Measurements from ENCODE around the gene ARHGEF39. TPM values are rescaled to one million over a fixed set of nuclear protein-coding genes. Genes with fewer than 3 reads are reported as not detected.

ARHGEF39 gene
- total RNA-seq, 5 donors from 2014 or later (not counting 1 experiment from before 2014, with no cell fraction given): 0.12 to 1.3 (median 0.57) TPM

DNA sequence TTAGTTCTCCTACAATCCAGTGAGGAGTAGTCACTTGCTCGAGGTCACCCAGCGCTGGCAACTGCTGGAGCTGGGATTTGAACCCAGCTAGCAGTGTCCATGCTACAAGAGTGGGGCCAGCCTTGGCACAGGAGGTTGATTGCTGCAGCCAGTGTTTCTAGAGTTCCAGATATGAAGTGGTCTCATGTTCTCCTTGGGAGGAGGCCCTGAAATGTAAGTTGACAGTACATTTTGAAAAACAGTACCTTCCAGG, 6.1 kb downstream of the ARHGEF39 start:
- Mint-ChIP-seq H3K4me3 (peak overlapping the region; percentile 84 to 93 (median 89)), H3K4me1 (peaks cover 76 to 83% (median 76%) of the 10 kb centered on the region in 3 donors), H3K27me3 (peaks cover 4 to 5% of the 10 kb centered on the region in 2 donors), H3K9me3 (no peaks in the 10 kb centered on the region), H3K36me3 (peaks cover 23% of the 10 kb centered on the region), H3K27ac (peak overlapping the region; percentile 93 to 96)
- Histone ChIP-seq H3K27ac (ENCODE audit: low read length) (peak overlapping the region; percentile 99), H3K36me3 (ENCODE audit: control insufficient read depth in 2 of 2, extremely low read depth in 1 of 2, insufficient read depth in 1 of 2, low read length in 1 of 2) (peaks cover 0 to 14% of the 10 kb centered on the region in 2 donors), H3K4me3 (ENCODE audit: control insufficient read depth in 1 of 2, extremely low read depth in 1 of 2, low read length in 1 of 2) (peak overlapping the region; percentile 81 to 95), H3K27me3 (replicated peaks in 1 of 2; ENCODE audit: control insufficient read depth in 2 of 2, extremely low read depth in 1 of 2, insufficient read depth in 2 of 2, low read length in 1 of 2) (no peaks in the 10 kb centered on the region), H3K9me3 (no peaks in the 10 kb centered on the region), H3K4me1 (ENCODE audit: control insufficient read depth in 1 of 2, extremely low read depth in 1 of 2, insufficient read depth in 2 of 2, low read length in 2 of 2) (peaks cover 29 to 77% of the 10 kb centered on the region in 2 experiments)
- DNase-seq (no peak), ATAC-seq (replicated peaks in 1 of 4) (no peak)
- no CpG with 5 or more reads among the region's 2 CpGs for WGBS (ENCODE audit: insufficient coverage)
- ChIA-PET CTCF (interaction anchor here (0.6 to 7.1 kb wide), 15 partner anchors 11 to 588 kb away, joined by 3 to 122 read pairs (median 7); partner anchors contain the start of genes CREB3 (in 1 of the 2) and TLN1 (in 1 of the 2)), POLR2A (interaction anchor here in 1 of 2 donors (0.6 kb wide), 1 partner anchor 12 kb away, joined by 4 read pairs; no protein-coding TSS in a partner anchor)

DNA sequence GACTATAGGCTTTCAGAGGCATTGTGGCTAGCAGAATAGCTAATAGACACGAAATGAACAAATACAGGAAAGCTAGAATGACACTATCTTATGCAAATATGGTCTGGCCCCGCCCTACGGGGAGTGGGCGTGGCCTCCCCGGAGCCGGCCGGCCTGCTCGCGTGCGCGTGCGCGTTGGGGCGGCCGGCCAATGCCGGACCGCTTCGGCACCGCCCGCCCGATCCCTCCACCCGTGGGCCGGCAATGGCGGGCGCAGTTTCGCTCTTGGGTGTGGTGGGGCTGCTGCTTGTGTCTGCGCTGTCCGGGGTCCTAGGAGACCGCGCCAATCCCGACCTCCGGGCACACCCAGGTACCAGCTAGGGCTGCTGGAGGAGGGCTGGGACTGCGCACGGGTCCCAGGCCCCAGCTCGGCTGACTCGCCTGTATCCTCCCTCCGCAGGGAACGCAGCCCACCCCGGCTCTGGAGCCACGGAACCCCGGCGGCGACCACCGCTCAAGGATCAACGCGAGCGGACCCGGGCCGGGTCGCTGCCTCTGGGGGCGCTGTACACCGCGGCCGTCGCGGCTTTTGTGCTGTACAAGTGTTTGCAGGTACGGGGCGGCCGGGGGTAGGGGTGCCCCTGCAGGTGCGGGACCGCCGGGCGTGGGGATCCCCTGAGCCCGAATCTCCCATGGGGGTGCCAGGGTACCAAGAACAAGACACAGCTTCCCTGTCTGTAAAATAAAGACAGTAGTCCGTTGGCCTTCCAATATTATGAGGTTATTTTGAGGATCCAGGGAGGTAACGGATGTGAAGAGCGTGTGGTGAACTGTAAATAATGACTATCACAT, 6.6 kb downstream of the ARHGEF39 start, which contains the start of gene CCDC107:
TSS of gene CCDC107 (plus strand) at position 156 of the 831 bp plus-strand sequence. CDS start at position 244, 88 bp downstream.
- DNase-seq: peak; percentile 57 to 90 (median 78)
- Histone ChIP-seq H3K36me3 (ENCODE audit: control insufficient read depth in 2 of 2, extremely low read depth in 1 of 2, insufficient read depth in 1 of 2, low read length in 1 of 2) (peaks cover 0 to 14% of the 10 kb centered on the region in 2 donors), H3K4me1 (ENCODE audit: control insufficient read depth in 1 of 2, extremely low read depth in 1 of 2, insufficient read depth in 2 of 2, low read length in 2 of 2) (peaks cover 29 to 76% of the 10 kb centered on the region in 2 experiments), H3K27ac (ENCODE audit: low read length) (peak within 1 kb of the TSS; percentile 99), H3K9me3 (no peaks in the 10 kb centered on the region), H3K27me3 (replicated peaks in 1 of 2; ENCODE audit: control insufficient read depth in 2 of 2, extremely low read depth in 1 of 2, insufficient read depth in 2 of 2, low read length in 1 of 2) (no peaks in the 10 kb centered on the region), H3K4me3 (ENCODE audit: control insufficient read depth in 1 of 2, extremely low read depth in 1 of 2, low read length in 1 of 2) (peak within 1 kb of the TSS; percentile 81 to 95)
- H3K27ac Mint-ChIP-seq: peak within 1 kb of the TSS; percentile 96 to 99
- H3K36me3 Mint-ChIP-seq: peaks cover 23% of the 10 kb centered on the region
- no peaks in the 10 kb centered on the region for H3K9me3 Mint-ChIP-seq
- H3K4me3 Mint-ChIP-seq: peak within 1 kb of the TSS; percentile 84 to 93 (median 89)
- ATAC-seq (replicated peaks in 1 of 4): peak; percentile 66 to 82 (median 70)
- under 1% methylated on average over 51 of the region's 67 CpGs for WGBS (ENCODE audit: insufficient coverage)
- H3K4me1 Mint-ChIP-seq: peaks cover 71 to 82% (median 74%) of the 10 kb centered on the region in 3 donors
- H3K27me3 Mint-ChIP-seq: peaks cover 4 to 5% of the 10 kb centered on the region in 2 donors
- ChIA-PET POLR2A (interaction anchor here (0.6 to 1.4 kb wide), 5 partner anchors 9 to 19 kb away, joined by 3 to 5 read pairs (median 4); no protein-coding TSS in a partner anchor), CTCF (interaction anchor here (0.6 to 7.1 kb wide), 28 partner anchors 11 to 587 kb away, joined by 3 to 122 read pairs (median 4); partner anchors contain the start of genes CREB3 (in 1 of the 2), TESK1 (in 1 of the 2), TLN1 (in 1 of the 2) and TPM2 (in 1 of the 2))

GRCh38 chr9:35657546-35658136, 7.4 kb downstream of the ARHGEF39 start, which contains the start of gene RMRP:
RMRP (minus strand) TSS chr9:35658019.
- peaks cover 23% of the 10 kb centered on the region for H3K36me3 Mint-ChIP-seq
- ATAC-seq (replicated peaks in 1 of 4): peak; percentile 79 to 87 (median 81)
- ChIA-PET POLR2A (interaction anchor here in 1 of 2 donors (0.6 to 1.4 kb wide), 5 partner anchors 8 to 177 kb away, joined by 3 to 5 read pairs (median 4); no protein-coding TSS in a partner anchor), CTCF (interaction anchor here (0.5 to 7.1 kb wide), 27 partner anchors 8 to 528 kb away, joined by 3 to 122 read pairs (median 5); partner anchors contain the start of genes CREB3 (in 1 of the 2), TESK1 (in 1 of the 2), TLN1 (in 1 of the 2) and TPM2 (in 1 of the 2))
- peaks cover 0 to 14% of the 10 kb centered on the region in 2 donors for H3K36me3 ChIP-seq (ENCODE audit: control insufficient read depth in 2 of 2, extremely low read depth in 1 of 2, insufficient read depth in 1 of 2, low read length in 1 of 2)
- peaks cover 29 to 69% of the 10 kb centered on the region in 2 experiments for H3K4me1 ChIP-seq (ENCODE audit: control insufficient read depth in 1 of 2, extremely low read depth in 1 of 2, insufficient read depth in 2 of 2, low read length in 2 of 2)
- peak within 1 kb of the TSS; percentile 84 to 93 (median 89) for H3K4me3 Mint-ChIP-seq
- peaks cover 4 to 5% of the 10 kb centered on the region in 2 donors for H3K27me3 Mint-ChIP-seq
- H3K27me3 ChIP-seq (replicated peaks in 1 of 2; ENCODE audit: control insufficient read depth in 2 of 2, extremely low read depth in 1 of 2, insufficient read depth in 2 of 2, low read length in 1 of 2): no peaks in the 10 kb centered on the region
- no peaks in the 10 kb centered on the region for H3K9me3 ChIP-seq
- DNase-seq: peak; percentile 58 to 95 (median 76)
- peak within 1 kb of the TSS; percentile 81 to 95 for H3K4me3 ChIP-seq (ENCODE audit: control insufficient read depth in 1 of 2, extremely low read depth in 1 of 2, low read length in 1 of 2)
- WGBS (ENCODE audit: insufficient coverage): 2% methylated on average over 33 of the region's 42 CpGs
- peaks cover 64 to 78% (median 67%) of the 10 kb centered on the region in 3 donors for H3K4me1 Mint-ChIP-seq
- peak within 1 kb of the TSS; percentile 96 to 99 for H3K27ac Mint-ChIP-seq
- H3K9me3 Mint-ChIP-seq: no peaks in the 10 kb centered on the region
- H3K27ac ChIP-seq (ENCODE audit: low read length): peak within 1 kb of the TSS; percentile 99

DNA sequence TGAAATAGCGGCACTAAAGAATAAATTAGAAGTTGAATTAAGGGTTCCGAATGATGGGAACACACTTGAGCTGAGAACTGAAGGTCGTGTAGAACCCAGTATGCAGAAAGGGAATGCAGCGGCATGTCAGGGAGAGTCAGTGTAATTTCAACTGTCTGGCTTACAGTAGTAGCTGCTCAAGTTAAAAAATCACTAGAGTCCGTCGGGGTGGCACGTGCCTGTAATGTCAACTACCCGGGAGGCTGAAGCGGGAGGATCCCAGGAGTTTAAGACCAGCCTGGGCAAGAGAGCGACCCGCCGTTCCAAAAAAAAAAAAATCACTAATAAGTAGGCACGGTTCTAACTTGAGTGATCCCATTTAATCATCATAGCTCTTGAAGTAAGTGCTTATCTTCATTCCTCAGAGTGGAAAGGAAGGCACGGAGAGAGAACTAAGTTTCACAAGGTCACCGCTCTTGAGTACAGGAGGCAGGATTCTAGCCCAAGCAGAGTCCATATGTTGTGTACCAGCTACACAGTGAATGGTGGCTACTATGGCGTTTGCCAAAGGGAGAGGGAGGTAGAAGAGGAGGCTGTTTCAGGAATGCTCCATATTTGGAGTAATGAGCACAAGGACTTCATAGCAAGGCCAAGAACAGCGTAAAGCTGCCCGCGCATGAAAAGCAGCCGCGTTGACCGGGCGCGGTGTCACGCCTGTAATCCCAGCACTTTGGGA, 8.0 kb downstream of the ARHGEF39 start:
- peak overlapping the region; percentile 96 to 99 for H3K27ac Mint-ChIP-seq
- Histone ChIP-seq H3K9me3 (no peaks in the 10 kb centered on the region), H3K36me3 (ENCODE audit: control insufficient read depth in 2 of 2, extremely low read depth in 1 of 2, insufficient read depth in 1 of 2, low read length in 1 of 2) (peaks cover 0 to 14% of the 10 kb centered on the region in 2 donors), H3K27me3 (replicated peaks in 1 of 2; ENCODE audit: control insufficient read depth in 2 of 2, extremely low read depth in 1 of 2, insufficient read depth in 2 of 2, low read length in 1 of 2) (no peaks in the 10 kb centered on the region), H3K4me1 (ENCODE audit: control insufficient read depth in 1 of 2, extremely low read depth in 1 of 2, insufficient read depth in 2 of 2, low read length in 2 of 2) (peaks cover 23 to 67% of the 10 kb centered on the region in 2 experiments), H3K4me3 (ENCODE audit: control insufficient read depth in 1 of 2, extremely low read depth in 1 of 2, low read length in 1 of 2) (peak overlapping the region; percentile 81 to 95), H3K27ac (ENCODE audit: low read length) (peak overlapping the region; percentile 99)
- H3K4me1 Mint-ChIP-seq: peaks cover 59 to 74% (median 64%) of the 10 kb centered on the region in 3 donors
- WGBS (ENCODE audit: insufficient coverage): 41% methylated on average over 20 of the region's 25 CpGs
- peaks cover 4 to 5% of the 10 kb centered on the region in 2 donors for H3K27me3 Mint-ChIP-seq
- POLR2A ChIA-PET: interaction anchor here (0.5 to 1.5 kb wide), 6 partner anchors 7 to 176 kb away, joined by 3 to 5 read pairs (median 4); no protein-coding TSS in a partner anchor
- DNase-seq: peak in 1 of 35 experiments; percentile 43
- H3K9me3 Mint-ChIP-seq: no peaks in the 10 kb centered on the region
- no peak for ATAC-seq (replicated peaks in 1 of 4)
- CTCF ChIA-PET: interaction anchor here (0.5 to 7.1 kb wide), 20 partner anchors 9 to 527 kb away, joined by 3 to 122 read pairs (median 6); partner anchors contain the start of genes CREB3 (in 1 of the 2) and TLN1 (in 1 of the 2)
- peaks cover 23% of the 10 kb centered on the region for H3K36me3 Mint-ChIP-seq
- peak overlapping the region; percentile 84 to 93 (median 89) for H3K4me3 Mint-ChIP-seq

- peak overlapping the region; percentile 96 to 99 for H3K27ac Mint-ChIP-seq
- ATAC-seq (replicated peaks in 1 of 4) (no peak), DNase-seq (peak in 1 of 35 experiments; percentile 34)
- peaks cover 20 to 67% of the 10 kb centered on the region in 2 experiments for H3K4me1 ChIP-seq (ENCODE audit: control insufficient read depth in 1 of 2, extremely low read depth in 1 of 2, insufficient read depth in 2 of 2, low read length in 2 of 2)
- ChIA-PET CTCF (interaction anchor here (0.6 to 7.1 kb wide), 8 partner anchors 9 to 93 kb away, joined by 4 to 122 read pairs (median 10); no protein-coding TSS in a partner anchor), POLR2A (interaction anchor here (0.5 to 1.5 kb wide), 4 partner anchors 9 to 85 kb away, joined by 3 to 5 read pairs (median 4); no protein-coding TSS in a partner anchor)
- peak overlapping the region; percentile 15 to 93 (median 89) for H3K4me3 Mint-ChIP-seq
- peaks cover 20% of the 10 kb centered on the region for H3K36me3 Mint-ChIP-seq
- peaks cover 0 to 14% of the 10 kb centered on the region in 2 donors for H3K36me3 ChIP-seq (ENCODE audit: control insufficient read depth in 2 of 2, extremely low read depth in 1 of 2, insufficient read depth in 1 of 2, low read length in 1 of 2)
- peaks cover 60 to 75% (median 66%) of the 10 kb centered on the region in 3 donors for H3K4me1 Mint-ChIP-seq
- H3K27me3 Mint-ChIP-seq: peaks cover 4 to 5% of the 10 kb centered on the region in 2 donors
- WGBS (ENCODE audit: insufficient coverage): 88% methylated on average over 10 of the region's 17 CpGs
- H3K9me3 Mint-ChIP-seq: no peaks in the 10 kb centered on the region
- H3K9me3 ChIP-seq: no peaks in the 10 kb centered on the region
- H3K4me3 ChIP-seq (ENCODE audit: control insufficient read depth in 1 of 2, extremely low read depth in 1 of 2, low read length in 1 of 2): no peak overlapping the region
- H3K27me3 ChIP-seq (replicated peaks in 1 of 2; ENCODE audit: control insufficient read depth in 2 of 2, extremely low read depth in 1 of 2, insufficient read depth in 2 of 2, low read length in 1 of 2): no peaks in the 10 kb centered on the region
- peak overlapping the region; percentile 99 for H3K27ac ChIP-seq (ENCODE audit: low read length)
These were observed 8.6 kb downstream of the ARHGEF39 start for GRCh38 chr9:35656348-35656747.

Measured in T-cell (primary cell).